COLO668 (cell line): ENCODE measurements around the gene MAN2A2.

Experiments
- DNase-seq: peaks from one replicate; lab custom pipeline; 2025; ENCODE audit not compliant: unreplicated experiment; lab: John Stamatoyannopoulos, UW

Gene MAN2A2

GRCh38 chr15:90959028-90959595, 56.0 kb downstream of the MAN2A2 start:
- no peak for DNase-seq

DNA sequence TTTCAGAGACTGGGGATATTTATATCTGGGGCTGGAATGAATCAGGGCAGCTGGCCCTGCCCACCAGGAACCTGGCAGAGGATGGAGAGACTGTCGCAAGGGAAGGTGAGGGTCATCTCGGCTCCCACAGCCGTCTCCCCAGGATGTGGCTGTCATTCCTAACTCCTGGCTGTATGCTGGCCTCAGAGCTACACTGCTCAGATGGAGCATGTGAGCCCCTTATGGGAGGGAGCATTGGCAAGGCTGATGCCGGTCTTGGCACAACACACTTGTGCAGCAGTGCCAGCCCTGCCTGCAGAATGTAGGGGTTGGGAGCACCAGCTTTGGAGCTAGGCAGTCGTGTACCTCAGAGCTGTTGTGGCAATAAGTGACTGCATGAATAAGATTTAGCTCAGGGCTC, 56.8 kb downstream of the MAN2A2 start:
- DNase-seq: no peak

GRCh38 chr15:90960298-90961091, 57.4 kb downstream of the MAN2A2 start:
- no peak for DNase-seq

DNA sequence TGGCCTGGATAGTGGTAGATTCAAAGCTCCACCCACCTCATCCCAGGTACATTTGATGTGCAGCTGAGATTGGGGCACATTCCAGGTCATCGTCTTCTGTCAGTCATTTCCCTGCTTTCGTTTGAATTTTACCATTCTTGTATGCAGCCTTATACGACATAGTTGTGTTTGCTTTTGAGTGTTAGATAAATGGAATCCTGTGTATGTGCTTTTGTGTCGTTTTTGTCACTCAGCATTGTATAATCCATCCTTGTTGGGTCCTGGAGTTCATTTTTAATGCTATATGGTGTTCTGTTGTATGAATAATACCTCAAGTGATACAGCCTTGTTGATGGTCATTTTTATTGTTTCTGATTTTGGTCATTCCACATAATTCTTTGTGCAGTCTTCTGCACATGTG, 58.9 kb downstream of the MAN2A2 start:
- DNase-seq: no peak

GRCh38 chr15:90966262-90966661, 63.2 kb downstream of the MAN2A2 start:
- no peak for DNase-seq

DNA sequence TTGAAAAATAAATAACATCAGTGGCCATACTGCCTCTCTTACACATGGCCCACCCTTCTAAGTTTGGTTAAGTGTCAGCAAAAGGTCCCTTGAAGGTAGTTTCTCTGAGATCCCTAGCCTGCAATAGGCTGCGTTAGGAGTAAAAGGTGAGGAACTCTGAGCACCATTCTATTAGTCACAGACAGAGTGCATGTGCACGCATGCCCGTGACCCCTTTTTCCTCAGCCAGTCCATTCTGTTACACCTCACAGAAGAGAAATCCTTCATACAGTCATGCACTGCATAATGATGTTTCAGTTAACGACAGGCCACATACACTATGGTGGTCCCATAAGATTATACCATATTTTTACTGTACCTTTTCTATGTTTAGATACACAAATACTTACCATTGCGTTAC, 64.1 kb downstream of the MAN2A2 start:
- DNase-seq: no peak

DNA sequence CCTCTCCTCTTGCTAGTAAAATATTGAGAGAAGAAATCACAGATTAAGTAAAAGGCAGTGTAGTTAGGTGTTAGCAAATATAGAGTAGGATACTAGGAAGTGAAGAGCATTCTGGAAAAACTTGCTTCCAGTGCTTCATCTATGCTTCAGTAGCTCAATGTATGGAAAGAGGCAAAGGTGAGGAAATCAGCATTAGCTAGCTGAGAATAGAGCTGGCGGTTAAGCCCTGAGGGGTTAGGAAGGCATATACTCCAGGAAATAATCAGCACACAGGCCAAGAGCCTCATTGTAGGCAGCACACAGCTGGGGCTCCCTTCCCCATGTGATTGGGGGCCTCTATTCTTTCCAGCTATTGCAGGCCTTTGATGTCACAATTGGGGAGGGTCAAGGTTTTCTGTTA, 65.3 kb downstream of the MAN2A2 start:
- no peak for DNase-seq

- no peak for DNase-seq
Measured at GRCh38 chr15:90970274-90970673, 67.2 kb downstream of the MAN2A2 start.

GRCh38 chr15:90972133-90972532, 69.0 kb downstream of the MAN2A2 start:
- no peak for DNase-seq
